Fibroblast of lung (primary cell): Measurements from ENCODE around the gene ARHGEF40. TPM values are rescaled to one million over a fixed set of nuclear protein-coding genes. Genes with fewer than 3 reads are reported as not detected.

Source experiments
- DNase-seq, 2 donors: peaks; one replicate each; pipeline versions ENCODE4 v3.0.0 to v3.0.0-alpha.2; 2010; ENCODE audit warnings: low read depth in 2 of 2
- H2AFZ ChIP-seq: 2 replicates; pipeline ENCODE4 v1.5.1; 2012; ENCODE audit warnings: low read length, control low read depth, inconsistent platforms
- H3K27ac ChIP-seq: 2 replicates; pipeline ENCODE4 v1.5.1; 2011; ENCODE audit warnings: low read length, control low read depth; ENCODE audit not compliant: insufficient read depth
- H3K27me3 ChIP-seq: 2 replicates; pipeline ENCODE4 v1.5.1; 2011; ENCODE audit warnings: mild to moderate bottlenecking, low read length; ENCODE audit not compliant: control insufficient read depth, insufficient read depth
- H3K36me3 ChIP-seq: 2 replicates; pipeline ENCODE4 v1.5.1; 2011; ENCODE audit warnings: low read length; ENCODE audit not compliant: control insufficient read depth, insufficient read depth
- H3K4me1 ChIP-seq: 2 replicates; pipeline ENCODE4 v1.5.1; 2011; ENCODE audit warnings: low read length; ENCODE audit not compliant: control insufficient read depth, insufficient read depth; ENCODE audit errors: extremely low read depth
- H3K4me2 ChIP-seq: 2 replicates; pipeline ENCODE4 v1.5.1; 2011; ENCODE audit warnings: low read length, control low read depth; ENCODE audit not compliant: insufficient read depth; ENCODE audit errors: extremely low read depth
- H3K4me3 ChIP-seq, 4 experiments: fragments of 200-600 bp in 1 of 4; sonication (generic) in 1 of 4; replicated peaks in 1 of 4; 2 replicates each; pipeline ENCODE4 v1.5.1; 2011 to 2016; ENCODE audit warnings: low read length in 4 of 4, low read depth in 3 of 4, mild to moderate bottlenecking in 3 of 4, control low read depth in 2 of 4, inconsistent platforms in 1 of 4, mixed read lengths in 1 of 4; ENCODE audit not compliant: insufficient read depth in 1 of 4; ENCODE audit errors: control extremely low read depth in 1 of 4
- H3K79me2 ChIP-seq: 2 replicates; pipeline ENCODE4 v1.5.1; 2012; ENCODE audit warnings: mild to moderate bottlenecking, low read length, inconsistent platforms; ENCODE audit not compliant: control insufficient read depth, insufficient read depth
- H3K9ac ChIP-seq: 2 replicates; pipeline ENCODE4 v1.5.1; 2011; ENCODE audit warnings: mild to moderate bottlenecking, low read length, control low read depth; ENCODE audit not compliant: insufficient read depth
- H3K9me3 ChIP-seq: 2 replicates; pipeline ENCODE4 v1.5.1; 2012; ENCODE audit warnings: low read depth, low read length; ENCODE audit not compliant: control insufficient read depth, insufficient read depth
- H4K20me1 ChIP-seq: 2 replicates; pipeline ENCODE4 v1.5.1; 2011; ENCODE audit warnings: low read length; ENCODE audit not compliant: control insufficient read depth, insufficient read depth; ENCODE audit errors: extremely low read depth
- CTCF ChIP-seq, 2 donors: IDR thresholded peaks in 1 of 2; conservative IDR thresholded peaks in 1 of 2; 1 replicate in 1 of 2; 2 replicates in 1 of 2; pipeline ENCODE4 v1.5.1; 2011 to 2012; ENCODE audit warnings: low read length in 2 of 2, control low read depth in 1 of 2, inconsistent platforms in 1 of 2, low read depth in 1 of 2, mild to moderate bottlenecking in 1 of 2
- EZH2 ChIP-seq: IDR thresholded peaks from 2 replicates; pipeline ENCODE4 v1.5.1; 2012; ENCODE audit warnings: low read length, control low read depth, mild to moderate bottlenecking; ENCODE audit errors: missing control alignments
- polyA plus RNA-seq, 2 donors: library from polyadenylated mRNA; depleted of rRNA in 1 of 2; stranded (reverse) in 1 of 2; unstranded in 1 of 2; fragments of >200 nt; gene quantifications; 2 replicates each; pipeline ENCODE4 v1.2.1, GENCODE V29; 2011 to 2012; ENCODE audit warnings: missing spikeins in 1 of 2
- total RNA-seq: library from RNA; depleted of rRNA; stranded (reverse); fragments of >200 nt; gene quantifications from 2 replicates; pipeline ENCODE4 v1.2.1, GENCODE V29; 2014

The ARHGEF40 gene
- total and polyA plus RNA-seq, 2 donors (not counting 1 experiment from before 2014, with no cell fraction given): 18.2 to 23.6 TPM

- Histone ChIP-seq H3K9me3 (no peaks in the 10 kb centered on the region), H3K4me3 (peak overlapping the region in 2 of 4 experiments; percentile 10 to 51), H3K27ac (no peak overlapping the region), H3K36me3 (peaks cover 1% of the 10 kb centered on the region), H4K20me1 (no peaks in the 10 kb centered on the region), H3K4me2 (no peak overlapping the region), H2AFZ (no peak overlapping the region), H3K27me3 (no peaks in the 10 kb centered on the region), H3K79me2 (no peaks in the 10 kb centered on the region), H3K9ac (no peak overlapping the region), H3K4me1 (peaks cover 3% of the 10 kb centered on the region)
- DNase-seq: no peak
- TF ChIP-seq CTCF (conservative IDR thresholded peaks at IDR 0.05 in 1 of 2, IDR thresholded peaks at IDR 0.05 in 1 of 2; ENCODE audit: low read depth in 1 of 2, low read length in 2 of 2) (no peak), EZH2 (no peak)
These were observed 27.0 kb downstream of the ARHGEF40 start for GRCh38 chr14:21096978-21097635.

- Histone ChIP-seq H3K4me1 (peaks cover 3% of the 10 kb centered on the region), H3K36me3 (no peaks in the 10 kb centered on the region), H2AFZ (no peak overlapping the region), H4K20me1 (no peaks in the 10 kb centered on the region), H3K9ac (no peak overlapping the region), H3K4me2 (no peak overlapping the region), H3K27ac (no peak overlapping the region), H3K27me3 (no peaks in the 10 kb centered on the region), H3K9me3 (no peaks in the 10 kb centered on the region), H3K79me2 (no peaks in the 10 kb centered on the region), H3K4me3 (peak overlapping the region in 1 of 4 experiments; percentile 51)
- no peak for TF ChIP-seq EZH2
- no peak for TF ChIP-seq CTCF (conservative IDR thresholded peaks at IDR 0.05 in 1 of 2, IDR thresholded peaks at IDR 0.05 in 1 of 2; ENCODE audit: low read depth in 1 of 2, low read length in 2 of 2)
- no peak for DNase-seq
These were observed 27.6 kb downstream of the ARHGEF40 start for GRCh38 chr14:21097636-21098075.

- Histone ChIP-seq H3K4me2 (peak within 1 kb of the TSS; percentile 85), H3K79me2 (no peaks in the 10 kb centered on the region), H3K9ac (no peak within 1 kb of the TSS), H3K9me3 (no peaks in the 10 kb centered on the region), H3K36me3 (no peaks in the 10 kb centered on the region), H3K27ac (no peak within 1 kb of the TSS), H3K4me3 (peak within 1 kb of the TSS; percentile 55 to 84 (median 64)), H4K20me1 (no peaks in the 10 kb centered on the region), H3K27me3 (no peaks in the 10 kb centered on the region), H3K4me1 (peaks cover 5% of the 10 kb centered on the region), H2AFZ (peak within 1 kb of the TSS; percentile 41)
- TF ChIP-seq EZH2 (peak; percentile 21), CTCF (conservative IDR thresholded peaks at IDR 0.05 in 1 of 2, IDR thresholded peaks at IDR 0.05 in 1 of 2; ENCODE audit: low read depth in 1 of 2, low read length in 2 of 2) (no peak)
- peak; percentile 30 to 48 for DNase-seq
These were observed 28.2 kb downstream of the ARHGEF40 start, which contains the start of gene ZNF219 for GRCh38 chr14:21098076-21098891. Gene ZNF219 (minus strand): TSS chr14:21098655. CDS start chr14:21093591, 5,064 bp downstream.
